WERI-Rb-1 (cell line): ENCODE results near the gene FAM53A.

ENCODE experiments used
- DNase-seq: peaks from one replicate; pipeline ENCODE4 v3.0.0-alpha.2; 2020
- H3K27ac ChIP-seq: fragments of 250-450 bp; sonication (Bioruptor Pico); 2 replicates; pipeline ENCODE4 v1.5.1; 2020; ENCODE audit warnings: mild to moderate bottlenecking, moderate library complexity
- H3K27me3 ChIP-seq: fragments of 250-450 bp; sonication (Bioruptor Pico); 2 replicates; pipeline ENCODE4 v1.5.1; 2021; ENCODE audit warnings: mild to moderate bottlenecking, low read depth, moderate library complexity; ENCODE audit not compliant: insufficient read depth, severe bottlenecking
- H3K36me3 ChIP-seq: fragments of 250-450 bp; sonication (Bioruptor Pico); 2 replicates; pipeline ENCODE4 v1.5.1; 2020; ENCODE audit warnings: mild to moderate bottlenecking, moderate library complexity
- H3K4me3 ChIP-seq: 2 replicates; pipeline ENCODE4 v1.5.1; 2011; ENCODE audit warnings: low read depth, mild to moderate bottlenecking, control low read depth, low read length
- H3K9me3 ChIP-seq: fragments of 250-450 bp; sonication (Bioruptor Pico); 2 replicates; pipeline ENCODE4 v1.5.1; 2021; ENCODE audit warnings: mild to moderate bottlenecking, moderate library complexity; ENCODE audit not compliant: severe bottlenecking
- CTCF ChIP-seq: IDR thresholded peaks from 2 replicates; pipeline ENCODE4 v1.5.1; 2011; ENCODE audit warnings: low read depth, mild to moderate bottlenecking, control low read depth, inconsistent platforms, low read length

The FAM53A gene

GRCh38 chr4:1661695-1662094, 22.4 kb downstream of the FAM53A start:
- Histone ChIP-seq H3K4me3 (no peak overlapping the region), H3K36me3 (no peaks in the 10 kb centered on the region; the same call in 1 of the 2 replicates), H3K9me3 (no peaks in the 10 kb centered on the region), H3K27ac (no peak overlapping the region), H3K27me3 (no peaks in the 10 kb centered on the region)
- TF ChIP-seq CTCF, result peak; percentile 27; the same call in 1 of the 2 replicates
- DNase-seq, result no peak

- no peak for DNase-seq
- Histone ChIP-seq H3K27me3 (no peaks in the 10 kb centered on the region), H3K27ac (no peak overlapping the region), H3K9me3 (no peaks in the 10 kb centered on the region), H3K4me3 (no peak overlapping the region), H3K36me3 (no peaks in the 10 kb centered on the region; the same call in 1 of the 2 replicates)
- no peak for TF ChIP-seq CTCF
Measured at GRCh38 chr4:1660948-1661677, 23.0 kb downstream of the FAM53A start.

GRCh38 chr4:1659104-1660043, 24.7 kb downstream of the FAM53A start:
- DNase-seq, result no peak
- H3K27me3 ChIP-seq, result no peaks in the 10 kb centered on the region
- H3K4me3 ChIP-seq, result no peak overlapping the region
- TF ChIP-seq CTCF, result no peak
- no peak overlapping the region for H3K27ac ChIP-seq
- no peaks in the 10 kb centered on the region for H3K9me3 ChIP-seq
- H3K36me3 ChIP-seq, result no peaks in the 10 kb centered on the region; the same call in 1 of the 2 replicates

GRCh38 chr4:1658581-1658980, 25.5 kb downstream of the FAM53A start:
- no peak for DNase-seq
- TF ChIP-seq CTCF, result no peak
- Histone ChIP-seq H3K9me3 (no peaks in the 10 kb centered on the region), H3K27me3 (no peaks in the 10 kb centered on the region), H3K27ac (no peak overlapping the region), H3K36me3 (no peaks in the 10 kb centered on the region), H3K4me3 (no peak overlapping the region)

- Histone ChIP-seq H3K4me3 (no peak overlapping the region), H3K9me3 (no peaks in the 10 kb centered on the region), H3K27me3 (no peaks in the 10 kb centered on the region), H3K27ac (no peak overlapping the region), H3K36me3 (no peaks in the 10 kb centered on the region)
- DNase-seq, result no peak
- no peak for TF ChIP-seq CTCF
Measured at GRCh38 chr4:1658146-1658545, 26.0 kb downstream of the FAM53A start.
